SKM-1 (cell line): ENCODE data around the gene WWOX.

Source experiments
- DNase-seq: peaks from one replicate; lab custom pipeline; 2025; ENCODE audit not compliant: unreplicated experiment; lab: John Stamatoyannopoulos, UW

The WWOX gene

DNA sequence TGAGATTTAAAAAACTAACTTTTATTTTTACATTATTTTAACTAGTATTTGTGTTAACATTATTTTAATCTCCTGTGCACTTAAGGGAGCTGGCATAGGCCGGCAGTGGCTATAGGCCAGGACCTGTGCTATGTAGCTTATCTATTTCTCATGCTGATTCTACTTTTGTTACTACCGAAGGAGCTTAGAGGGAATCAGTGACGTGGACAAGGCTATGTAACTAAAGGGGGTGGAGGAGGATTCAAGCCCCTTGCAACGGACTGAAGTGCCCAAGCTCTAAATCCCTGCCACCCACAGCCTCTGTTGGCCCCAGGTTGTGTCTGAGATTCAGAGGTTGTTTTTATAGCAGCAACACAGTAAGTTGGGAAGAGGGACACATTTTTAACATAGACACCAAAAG is 356.4 kb downstream of the WWOX start:
- DNase-seq, result no peak

DNA sequence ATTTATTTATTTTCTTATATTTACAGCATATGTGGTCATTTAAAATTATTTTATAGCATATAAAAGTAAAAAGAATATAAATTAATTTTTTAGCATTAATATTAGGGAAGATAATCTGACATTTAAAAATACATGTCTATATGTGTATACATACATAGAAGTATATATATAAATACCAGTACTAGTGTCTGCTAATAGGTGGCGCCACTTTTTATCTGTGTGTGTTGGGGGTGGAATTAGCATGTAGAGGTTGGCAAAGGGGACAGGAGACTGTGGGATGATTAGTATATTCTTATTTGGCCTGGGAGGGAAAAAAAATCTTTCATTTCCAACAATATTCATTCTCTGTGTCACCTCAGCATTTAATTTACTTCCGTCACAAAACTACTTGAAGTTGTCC is 359.1 kb downstream of the WWOX start:
- DNase-seq, result no peak

DNA sequence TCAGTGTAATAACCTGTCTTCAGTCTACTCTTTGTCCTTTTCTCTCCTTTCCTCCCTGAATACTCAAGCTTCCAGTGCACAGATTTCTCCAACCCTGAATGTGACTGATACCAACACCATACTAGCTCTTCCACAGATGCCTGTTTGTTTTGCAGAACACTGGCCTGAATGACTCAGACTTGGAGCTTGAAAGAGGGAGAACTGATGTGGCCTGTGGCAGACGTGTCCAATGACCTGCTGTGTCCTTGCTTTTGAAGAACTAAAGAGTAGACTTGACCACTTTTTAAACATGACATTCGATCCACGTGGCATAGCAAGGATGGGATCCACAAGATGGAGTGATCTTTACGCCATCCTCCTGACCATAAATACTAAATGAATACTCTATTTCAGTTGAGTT is 361.0 kb downstream of the WWOX start:
- DNase-seq, result no peak

DNA sequence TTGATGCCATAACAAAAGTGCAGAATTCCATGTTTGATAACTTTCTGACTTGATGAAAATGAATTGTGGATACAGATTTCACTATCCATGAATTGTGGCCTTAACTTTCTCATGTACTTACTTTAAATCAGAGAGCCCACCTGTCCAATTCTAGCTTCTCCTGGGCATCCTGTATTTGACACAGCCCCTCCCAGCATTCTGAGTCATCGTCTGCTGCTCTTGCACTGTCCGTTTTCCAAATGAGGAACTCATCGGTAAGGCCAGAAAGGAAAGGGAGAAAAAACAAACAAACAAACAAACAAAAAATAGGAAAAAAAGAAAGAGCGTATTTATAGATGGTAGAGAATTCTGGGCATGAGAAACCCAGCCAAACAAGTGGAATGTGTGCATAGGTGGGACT is 361.6 kb downstream of the WWOX start:
- no peak for DNase-seq

DNA sequence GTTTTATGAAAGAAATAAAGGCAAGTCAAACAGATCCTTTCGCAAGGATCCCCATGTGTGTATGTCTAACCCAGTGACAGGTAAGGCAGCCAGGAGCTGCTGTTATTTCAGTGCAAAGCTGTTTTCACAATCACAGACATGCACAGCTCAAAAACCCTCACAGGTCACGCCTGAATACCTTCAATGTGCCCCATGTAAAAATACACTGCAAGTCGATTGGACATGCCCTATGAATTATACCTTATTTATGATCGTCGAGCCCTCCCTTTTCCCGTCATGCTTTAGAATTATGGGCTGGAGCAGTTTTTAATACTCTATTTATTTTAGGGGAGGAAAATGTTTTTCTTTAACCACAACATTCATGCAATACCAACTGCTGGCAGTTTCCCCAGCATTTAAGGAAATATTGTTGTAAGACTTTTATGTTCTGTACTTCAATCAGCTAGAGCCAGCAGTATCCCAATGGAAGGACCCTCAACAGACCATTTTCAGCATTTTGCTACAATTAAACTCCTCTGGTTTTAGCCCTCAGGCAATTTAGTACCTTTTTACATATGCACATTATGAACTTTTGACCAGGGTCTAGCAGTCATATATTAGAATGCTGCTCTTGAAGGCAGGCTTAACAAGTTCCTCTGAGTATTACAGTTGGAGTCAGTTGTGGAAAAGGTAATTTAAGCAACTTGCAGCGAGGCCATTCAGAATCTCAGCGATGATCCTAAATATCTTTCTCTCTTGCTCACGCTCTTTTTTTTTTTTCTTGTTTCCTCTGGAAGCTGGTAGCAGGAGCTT is 362.2 kb downstream of the WWOX start:
- no peak for DNase-seq

DNA sequence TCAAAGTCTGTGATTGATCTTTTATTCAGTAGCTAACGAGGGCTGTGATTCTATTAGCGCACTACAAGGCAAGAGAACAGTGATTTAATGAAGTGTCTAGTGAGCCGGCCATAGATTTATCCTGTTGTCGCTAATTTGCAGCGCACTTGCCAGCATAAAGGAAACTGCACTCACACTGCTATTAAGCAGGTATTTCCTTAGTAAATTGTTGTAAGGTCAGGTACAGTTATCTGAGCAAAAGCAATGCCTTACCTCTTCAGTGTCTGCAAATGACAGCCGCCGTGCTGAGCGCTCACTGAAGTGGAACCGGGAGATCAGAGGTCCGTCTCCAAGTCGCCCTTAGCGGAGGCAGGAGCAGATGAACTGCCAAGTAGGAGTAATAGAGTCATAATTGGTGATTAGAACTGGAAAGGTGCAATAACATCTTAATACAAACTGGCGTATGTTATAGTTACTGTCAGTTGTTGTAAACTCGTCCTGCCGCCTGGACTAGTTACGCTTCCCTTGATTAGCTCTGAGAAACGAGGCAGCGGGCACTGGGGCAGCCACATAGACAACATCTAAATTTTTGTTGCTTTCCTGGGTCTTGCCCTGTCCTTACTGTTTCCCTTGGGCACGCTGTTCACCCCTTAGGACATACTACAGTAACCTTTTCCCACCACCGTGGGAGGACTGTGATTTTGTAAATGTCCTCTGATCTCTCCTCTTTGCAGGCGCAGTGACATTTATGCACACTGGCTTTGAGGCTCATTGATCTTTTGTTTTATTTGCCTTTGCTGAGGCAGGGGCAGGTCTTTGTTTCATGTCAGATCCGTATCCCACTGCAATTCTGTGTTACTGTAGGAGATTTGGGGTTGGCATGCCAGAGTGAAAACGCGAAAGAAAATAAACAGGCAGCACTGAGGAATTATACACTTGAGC is 363.1 kb downstream of the WWOX start:
- DNase-seq, result no peak

DNA sequence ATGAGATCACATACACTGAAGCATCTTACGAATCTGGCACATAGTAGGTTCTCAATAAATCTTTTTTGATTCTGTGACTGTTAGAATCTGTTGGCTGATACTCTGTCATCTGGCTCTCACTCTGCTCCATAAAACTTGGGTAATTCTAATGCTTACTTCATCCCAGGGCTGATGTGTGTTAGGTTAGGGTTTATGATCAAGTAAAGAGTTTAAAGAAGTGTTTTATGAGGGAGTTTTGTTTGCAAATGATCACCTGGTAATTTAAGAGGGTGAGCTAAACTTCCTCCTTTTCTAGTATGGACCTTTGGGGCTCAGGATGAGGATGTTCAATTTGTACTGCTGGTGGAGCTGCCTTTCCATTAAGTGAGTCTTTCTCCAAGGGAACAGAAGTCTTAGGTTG is 364.1 kb downstream of the WWOX start:
- DNase-seq, result no peak

DNA sequence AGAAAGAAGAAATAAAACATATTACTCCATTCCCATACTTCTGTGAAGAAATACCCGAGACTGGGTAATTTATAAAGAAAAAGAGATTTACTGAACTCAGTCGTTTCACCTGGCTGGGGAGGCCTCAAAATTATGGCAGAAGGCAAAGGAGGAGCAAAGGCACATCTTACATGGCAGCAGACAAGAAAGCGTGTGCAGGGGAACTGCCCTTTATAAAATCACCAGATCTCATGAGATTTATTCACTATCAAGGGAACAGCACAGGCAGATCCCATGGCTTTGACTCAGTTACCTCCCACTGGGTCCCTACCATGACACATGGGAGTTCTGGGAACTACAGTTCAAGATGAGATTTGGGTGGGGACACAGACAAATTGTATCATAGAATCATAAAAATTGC is 365.4 kb downstream of the WWOX start:
- DNase-seq, result no peak

DNA sequence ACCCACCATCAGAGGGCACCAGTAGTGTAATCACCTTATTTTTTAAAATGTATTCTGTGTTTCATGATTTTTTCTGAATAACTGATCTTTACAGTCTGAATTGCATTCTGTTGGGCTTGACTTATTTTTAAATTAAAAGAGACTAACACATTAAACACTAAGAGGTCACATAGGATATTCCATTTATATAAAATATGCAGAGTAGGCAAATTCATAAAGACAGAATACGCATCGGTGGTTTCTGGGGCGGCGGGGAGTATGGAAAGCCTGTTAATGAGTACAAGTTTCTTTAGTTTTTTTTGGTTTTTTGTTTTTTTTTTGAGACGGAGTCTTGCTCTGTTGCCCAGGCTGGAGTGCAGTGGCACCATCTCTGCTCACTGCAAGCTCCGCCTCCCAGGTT is 366.3 kb downstream of the WWOX start:
- no peak for DNase-seq

DNA sequence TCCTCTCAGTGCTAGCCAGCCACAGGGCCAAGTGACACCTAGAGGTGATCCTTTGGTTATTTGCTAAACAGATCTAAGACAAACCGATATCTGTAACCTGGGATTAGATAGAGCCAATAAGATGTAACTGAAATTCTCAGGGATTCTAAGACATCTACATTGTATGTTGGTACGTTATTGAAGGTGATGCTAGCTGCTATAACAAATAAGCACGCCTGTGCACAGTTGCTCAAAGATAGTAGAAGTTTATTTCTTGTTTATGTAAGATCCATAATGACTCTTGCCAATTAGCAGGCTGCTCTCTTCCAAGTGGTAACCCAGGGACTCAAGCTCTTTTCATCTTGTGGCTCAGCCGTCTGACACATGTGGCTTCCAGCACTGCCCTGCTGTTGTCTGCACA is 370.3 kb downstream of the WWOX start:
- no peak for DNase-seq

DNA sequence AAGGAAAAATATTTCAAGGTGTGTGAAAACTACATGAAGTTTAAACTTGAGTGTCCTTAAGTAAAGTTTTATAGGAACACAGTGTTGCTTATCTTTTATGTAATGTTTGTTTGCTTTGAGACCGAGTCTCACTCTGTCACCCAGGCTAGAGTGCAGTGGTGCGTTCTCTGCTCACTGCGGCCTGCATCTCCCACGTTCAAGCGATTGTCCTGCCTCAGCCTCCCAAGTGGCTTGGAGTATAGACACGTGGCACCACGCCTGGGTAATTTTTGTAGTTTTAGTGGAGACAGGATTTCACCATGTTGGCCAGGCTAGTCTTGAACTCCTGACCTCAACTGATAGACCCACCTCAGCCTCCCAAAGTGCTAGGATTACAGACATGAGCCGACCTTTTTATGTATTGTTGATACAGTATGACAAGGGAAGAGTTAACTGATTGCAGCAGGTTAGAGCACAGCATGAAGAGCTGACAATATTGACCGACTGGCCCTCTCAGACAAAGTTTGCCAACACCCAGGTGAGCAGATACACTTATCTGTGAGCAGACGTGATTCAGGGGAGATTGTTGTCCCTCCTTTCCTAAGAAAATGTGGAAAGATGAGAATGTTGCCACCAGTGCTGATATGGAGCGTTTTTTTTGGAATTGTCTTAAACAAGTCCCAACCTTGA is 373.7 kb downstream of the WWOX start:
- no peak for DNase-seq

DNA sequence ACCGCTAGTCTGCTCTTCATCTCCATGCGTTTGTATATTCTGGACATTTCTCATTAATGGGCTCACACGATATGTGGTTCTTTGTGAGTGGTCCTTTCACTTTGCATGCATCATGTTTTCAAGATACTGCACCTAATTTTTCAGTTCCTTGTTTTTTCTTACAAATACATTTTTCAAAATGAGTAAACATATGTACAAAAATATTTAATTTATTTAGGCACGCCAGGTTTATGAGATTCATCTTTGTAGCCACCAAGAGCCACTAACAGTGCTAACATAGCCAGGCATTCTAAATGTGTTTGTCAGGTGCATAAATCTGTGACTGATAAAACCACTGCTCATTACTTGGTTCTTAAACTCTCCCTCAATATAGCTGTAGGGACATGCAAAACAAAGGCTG is 375.3 kb downstream of the WWOX start:
- no peak for DNase-seq

DNA sequence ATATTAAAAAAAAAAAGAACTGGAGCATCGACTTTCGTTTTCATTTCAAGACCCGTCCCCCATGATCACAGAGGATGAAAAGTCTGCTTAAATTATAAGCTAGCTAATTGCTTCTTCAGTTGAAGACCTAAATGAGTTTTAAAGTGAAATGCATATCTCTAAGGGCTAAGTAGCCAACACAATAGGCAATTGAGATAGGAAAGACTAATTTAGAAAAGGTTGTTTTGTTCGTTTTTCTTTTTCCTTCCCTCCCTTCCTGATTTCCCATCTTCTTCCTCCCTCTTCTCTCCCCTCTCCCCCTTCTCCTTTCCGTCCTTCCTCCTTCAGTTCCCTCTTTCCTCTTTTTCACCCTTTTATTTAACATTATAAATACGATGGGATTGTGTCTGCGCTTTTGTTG is 377.2 kb downstream of the WWOX start:
- DNase-seq, result no peak

DNA sequence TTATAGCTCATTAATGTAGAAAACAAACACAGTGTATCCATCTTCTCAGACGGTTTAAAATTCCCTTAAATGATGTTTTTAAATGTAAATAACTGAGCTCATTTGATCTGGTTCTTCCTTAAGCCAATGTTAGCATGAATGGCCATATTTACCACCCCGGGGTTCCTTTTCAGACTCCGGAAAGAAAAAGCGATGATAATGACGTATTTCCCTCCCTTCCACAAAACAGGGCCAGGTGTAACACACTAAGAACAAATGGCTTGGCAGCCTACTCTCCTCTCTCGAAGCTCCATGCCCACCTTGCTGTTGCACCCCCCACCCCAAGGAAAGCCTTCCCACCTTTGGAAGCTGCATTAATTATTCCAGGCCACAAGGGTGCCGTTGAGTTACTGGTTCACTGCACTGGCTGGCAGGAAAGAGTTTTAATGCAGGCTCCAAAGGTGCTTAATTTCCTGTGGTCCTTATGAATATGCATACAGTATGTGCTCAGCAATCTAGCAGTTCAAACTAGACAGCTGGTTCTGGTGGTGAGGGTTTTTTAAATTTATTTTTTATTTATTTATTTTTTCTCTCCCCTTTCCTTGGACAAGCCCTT is 378.9 kb downstream of the WWOX start:
- DNase-seq, result peak; percentile 16

DNA sequence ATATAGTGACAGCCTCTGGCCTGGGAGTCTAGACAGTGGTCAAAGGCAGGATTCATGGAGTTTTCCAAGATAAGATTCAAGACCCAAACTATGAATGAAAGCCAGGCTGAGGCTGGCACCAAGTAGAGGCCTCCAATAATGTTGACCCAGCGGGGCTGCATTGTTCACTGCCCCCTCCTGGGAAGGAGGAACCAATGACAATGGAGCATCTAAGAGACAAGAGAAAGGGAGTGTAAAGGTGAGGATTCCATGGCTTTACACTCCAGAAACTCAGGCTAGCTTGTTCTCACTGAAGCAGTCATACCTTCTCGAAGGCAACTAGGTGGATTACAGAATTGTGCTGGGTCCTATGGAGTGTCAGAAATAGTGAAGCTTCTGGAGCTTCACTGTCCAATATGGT is 380.3 kb downstream of the WWOX start:
- no peak for DNase-seq

DNA sequence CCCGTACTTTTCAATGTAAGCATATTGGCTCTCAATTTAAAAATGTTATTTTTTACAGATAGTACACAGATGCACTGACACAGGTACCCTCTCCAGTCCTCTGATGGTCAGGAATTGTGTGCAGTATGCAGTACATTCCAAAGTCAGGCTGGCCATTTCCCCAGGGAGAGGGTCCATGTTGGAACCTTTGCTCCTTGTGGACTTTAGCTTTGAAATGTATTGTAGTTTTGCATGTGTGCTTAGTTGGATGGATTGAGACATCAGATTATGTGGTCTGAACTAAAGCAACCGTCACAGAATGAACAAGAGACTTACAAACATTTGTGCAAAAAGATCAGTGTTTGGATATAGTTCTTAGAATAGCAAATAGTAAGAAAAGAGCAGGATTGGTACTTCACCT is 381.1 kb downstream of the WWOX start:
- no peak for DNase-seq

DNA sequence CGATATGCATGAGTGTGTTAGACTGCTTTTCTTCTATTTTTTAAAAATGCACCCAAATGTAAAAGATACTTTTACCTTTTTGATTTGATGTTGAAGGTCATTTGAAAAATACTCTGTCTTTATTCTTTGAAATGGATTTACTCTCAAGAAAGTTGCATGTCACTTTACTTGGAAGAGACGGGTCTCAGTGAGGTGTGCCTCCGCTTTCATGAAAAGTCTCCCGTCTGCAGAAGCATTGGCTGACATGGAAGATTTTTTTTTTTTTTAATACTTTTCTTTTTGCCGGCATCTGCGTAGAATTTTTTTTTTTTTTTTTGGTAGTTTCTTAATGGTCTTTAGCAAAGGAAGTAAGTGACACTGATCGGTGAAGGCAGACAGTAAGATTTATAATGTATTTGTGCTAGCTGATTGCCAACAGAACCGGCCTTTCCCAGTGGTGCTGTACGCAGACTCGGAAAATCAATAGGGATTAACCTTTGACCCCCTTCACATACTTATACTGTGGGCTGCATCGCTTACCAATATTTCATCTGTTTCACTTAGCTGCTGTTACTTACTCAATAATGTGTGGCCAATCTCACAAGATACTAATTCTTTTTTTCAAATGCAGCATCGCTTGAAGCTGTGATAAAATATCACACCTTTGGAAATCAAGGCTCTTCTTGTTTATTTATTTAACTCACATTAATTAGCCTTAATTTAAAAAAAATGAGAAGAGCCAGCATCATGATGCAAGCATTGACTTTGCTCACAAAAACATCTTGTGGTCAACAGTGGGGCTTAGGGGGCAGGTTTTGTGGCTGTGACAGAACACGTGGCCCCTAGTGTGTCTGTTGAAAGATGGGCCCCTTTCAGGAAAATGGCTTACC is 383.9 kb downstream of the WWOX start:
- DNase-seq, result no peak

DNA sequence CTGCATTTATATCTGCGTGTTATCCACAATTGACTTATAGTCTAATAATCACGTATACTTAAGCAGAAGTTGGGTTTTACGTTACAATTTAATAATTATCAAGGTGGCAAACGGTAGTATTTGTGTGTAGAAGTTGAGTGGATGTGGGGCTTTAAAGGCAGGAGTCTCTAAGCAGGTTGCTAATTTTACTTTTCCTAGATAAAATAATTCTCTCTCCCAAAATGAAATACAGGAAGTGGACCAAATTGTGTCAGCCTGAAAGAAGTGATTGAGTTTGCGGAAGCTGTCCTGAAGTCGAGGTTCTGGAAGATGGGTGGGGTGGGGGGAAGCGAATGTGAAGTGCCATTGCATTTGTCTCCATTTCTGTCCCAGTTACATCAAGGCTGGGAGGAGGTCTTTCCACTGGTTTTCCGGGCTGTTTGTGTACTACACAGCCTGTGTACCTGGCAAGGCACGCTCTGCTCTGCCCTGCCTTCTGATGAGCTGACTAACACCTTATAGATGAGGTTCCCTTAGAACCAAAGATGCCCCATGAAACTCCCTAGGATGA is 385.1 kb downstream of the WWOX start:
- DNase-seq, result no peak

DNA sequence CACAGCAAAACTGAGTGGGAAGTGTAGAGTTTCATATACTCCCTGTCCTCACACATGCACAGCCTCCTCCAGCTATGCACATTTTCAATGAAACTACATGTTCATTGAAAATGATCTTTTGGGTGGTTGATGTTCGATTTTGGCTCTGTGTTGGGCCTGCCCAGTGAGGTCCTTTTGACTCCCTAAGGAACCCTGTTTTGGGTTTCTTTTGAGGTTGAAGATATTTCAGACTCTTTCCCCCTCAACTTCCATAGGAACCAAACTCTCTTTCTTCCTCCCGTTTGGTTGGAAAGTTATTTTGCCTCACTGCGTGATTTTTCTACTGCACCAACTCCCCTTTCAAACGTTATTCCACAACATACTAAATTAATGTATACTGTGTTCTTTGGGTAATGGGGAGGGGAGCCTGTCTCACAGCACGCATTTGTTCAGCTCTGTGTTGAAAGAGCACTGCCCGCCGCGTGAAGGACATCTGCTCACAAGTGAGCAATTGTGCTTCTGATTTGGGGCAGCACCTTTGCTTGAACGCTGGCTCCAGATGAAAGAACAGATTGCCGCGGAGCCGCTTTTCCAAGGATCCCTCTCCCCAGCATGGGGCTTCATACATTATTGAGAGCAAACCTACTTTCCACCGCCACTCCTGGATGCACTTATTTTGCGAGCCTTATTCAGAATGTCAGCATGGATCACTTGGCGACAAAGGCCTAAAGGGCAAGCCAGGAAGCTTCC is 385.9 kb downstream of the WWOX start:
- DNase-seq, result no peak

DNA sequence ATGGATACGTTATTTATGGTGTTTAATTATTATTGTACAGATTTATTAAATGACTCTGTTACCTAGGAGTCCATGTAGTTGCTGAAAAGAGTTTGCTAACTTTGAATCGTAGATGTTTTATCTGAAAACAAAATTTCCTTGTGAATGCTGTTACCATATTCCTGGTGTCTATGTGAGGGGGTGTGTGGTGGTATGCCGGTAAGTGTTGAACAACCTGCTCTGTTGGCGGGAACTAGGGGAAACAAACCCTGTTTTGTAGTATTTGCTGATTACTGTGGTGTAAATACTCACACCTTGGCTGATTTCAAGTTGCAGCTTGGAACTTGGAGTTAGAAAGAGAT is 386.4 kb downstream of the WWOX start:
- DNase-seq, result no peak
